Mammary epithelial cell (primary cell): ENCODE measurements around the gene CTSF.

Experiments used
- CTCF ChIP-seq, 2 donors: IDR thresholded peaks in 1 of 2; conservative IDR thresholded peaks in 1 of 2; 2 replicates each; pipeline ENCODE4 v1.5.1; 2011 to 2012; ENCODE audit warnings: inconsistent platforms in 2 of 2, low read length in 2 of 2, mild to moderate bottlenecking in 2 of 2, control low read depth in 1 of 2, low read depth in 1 of 2; ENCODE audit not compliant: insufficient read depth in 1 of 2; ENCODE audit errors: extremely low read depth in 1 of 2
- EZH2 ChIP-seq: IDR thresholded peaks from 2 replicates; pipeline ENCODE4 v1.6.1; 2012; ENCODE audit warnings: low read length, inconsistent platforms, borderline replicate concordance

DNA sequence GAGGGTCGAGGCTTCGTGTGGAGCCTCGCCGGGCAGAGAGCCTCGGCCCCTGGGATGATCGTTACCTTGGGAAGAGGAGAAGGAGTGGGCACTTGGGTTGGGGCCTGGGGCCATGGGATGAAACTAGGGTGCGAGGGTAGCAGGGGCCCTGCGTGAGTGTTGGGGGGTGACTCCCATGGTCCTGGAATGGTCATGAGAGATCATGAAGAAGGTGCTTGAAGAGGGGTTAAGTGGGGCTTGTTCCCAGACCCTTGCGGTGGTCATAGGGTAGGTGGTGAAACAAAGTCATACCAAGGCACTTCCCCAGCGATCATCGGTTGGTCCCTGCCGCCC lies 24.9 kb upstream of the CTSF start:
- TF ChIP-seq CTCF (conservative IDR thresholded peaks at IDR 0.05 in 1 of 2, IDR thresholded peaks at IDR 0.05 in 1 of 2; ENCODE audit: extremely low read depth in 1 of 2, insufficient read depth in 1 of 2, low read depth in 1 of 2, low read length in 2 of 2), result no peak
- TF ChIP-seq EZH2, result no peak
